ENCODE measurements around the gene FRMD6. TPM values are rescaled to one million over a fixed set of nuclear protein-coding genes. Genes with fewer than 3 reads are reported as not detected.

The FRMD6 gene
- total and polyA plus RNA-seq, 9 of the 15 experiments (the other 6 are each of a cell fraction or from before 2014, with no cell fraction given), result 0.11 to 0.92 (median 0.53) TPM

- H3K4me2 ChIP-seq (ENCODE audit: insufficient read depth, low read length), result no peak overlapping the region
- no peak for TF ChIP-seq SNRNP70 (optimal IDR thresholded peaks at IDR 0.05; ENCODE audit: low read depth, low read length)
- TF ChIP-seq SMAD4 (CRISPR knock-in tag; conservative IDR thresholded peaks at IDR 0.05), result no peak
- no peak for TF ChIP-seq TARDBP (IDR thresholded peaks at IDR 0.05)
- TF ChIP-seq L3MBTL2 (IDR thresholded peaks at IDR 0.05), result no peak
- TF ChIP-seq FOXJ2 (tag; IDR thresholded peaks at IDR 0.05), result no peak
- TF ChIP-seq ZKSCAN8 (CRISPR knock-in tag; IDR thresholded peaks at IDR 0.05), result no peak
- no peak for TF ChIP-seq KDM1A (IDR thresholded peaks at IDR 0.05)
- TF ChIP-seq ADNP (tag; IDR thresholded peaks at IDR 0.05), result no peak
- intact Hi-C loops (cut with micrococcal nuclease) (no loop called here), in situ Hi-C loops (cut with MboI) (no loop called here)
- FAIRE-seq, result no peak
- no peaks in the 10 kb centered on the region for H3K27me3 ChIP-seq (ENCODE audit: control insufficient read depth in 2 of 2, insufficient read depth in 2 of 2, low read length in 2 of 2)
- CTCF ChIA-PET (ENCODE audit: low intra/inter-chr PET ratio), result no interaction called here
- H3K4me1 ChIP-seq (replicated peaks in 1 of 2; ENCODE audit: control insufficient read depth in 2 of 2, insufficient read depth in 2 of 2, low read length in 2 of 2), result no peaks in the 10 kb centered on the region
- no peak overlapping the region for H3K9ac ChIP-seq (ENCODE audit: insufficient read depth in 1 of 2, low read depth in 2 of 2, low read length in 2 of 2)
- POLR2A ChIA-PET, result no interaction called here
- H4K20me1 ChIP-seq (replicated peaks; ENCODE audit: control insufficient read depth, insufficient read depth, low read length), result no peaks in the 10 kb centered on the region
- 0% methylated on average over 1 of the region's 1 CpG for WGBS (ENCODE audit: insufficient coverage, low coverage, missing lambda C conversion rate)
- no peak for ATAC-seq
- H3K4me3 ChIP-seq, result no peak overlapping the region
- no peak for DNase-seq (ENCODE audit: extremely low read depth in 1 of 4, low spot score in 3 of 4)
- H3K27ac ChIP-seq (ENCODE audit: extremely low read depth, low read depth, low read length), result no peak overlapping the region
- no peaks in the 10 kb centered on the region for H3K36me3 ChIP-seq (ENCODE audit: control insufficient read depth, insufficient read depth, low read length)
- no peaks in the 10 kb centered on the region for H3K79me2 ChIP-seq (ENCODE audit: control insufficient read depth, insufficient read depth, low read length)
- no peaks in the 10 kb centered on the region for H3K9me3 ChIP-seq (replicated peaks; ENCODE audit: control insufficient read depth, insufficient read depth, low read depth, low read length)
- no peak overlapping the region for H2AFZ ChIP-seq (ENCODE audit: low read depth, low read length)
- BruUV-seq (replicated peaks), result no TSS peak
- no peaks in the 10 kb centered on the region for H3K9me1 ChIP-seq (ENCODE audit: control insufficient read depth, insufficient read depth, low read length)
These were observed 39.5 kb downstream of the FRMD6 start for GRCh38 chr14:51691176-51691575.

GRCh38 chr14:51692646-51693045, 40.9 kb downstream of the FRMD6 start:
- Histone ChIP-seq H3K9me1 (ENCODE audit: control insufficient read depth, insufficient read depth, low read length) (no peaks in the 10 kb centered on the region), H3K27me3 (ENCODE audit: control insufficient read depth in 2 of 2, insufficient read depth in 2 of 2, low read length in 2 of 2) (no peaks in the 10 kb centered on the region), H3K9me3 (replicated peaks; ENCODE audit: control insufficient read depth, insufficient read depth, low read depth, low read length) (no peaks in the 10 kb centered on the region), H3K4me3 (no peak overlapping the region), H3K4me2 (ENCODE audit: insufficient read depth, low read length) (no peak overlapping the region), H3K79me2 (ENCODE audit: control insufficient read depth, insufficient read depth, low read length) (no peaks in the 10 kb centered on the region), H3K27ac (ENCODE audit: extremely low read depth, low read depth, low read length) (no peak overlapping the region), H3K36me3 (ENCODE audit: control insufficient read depth, insufficient read depth, low read length) (no peaks in the 10 kb centered on the region), H4K20me1 (replicated peaks; ENCODE audit: control insufficient read depth, insufficient read depth, low read length) (no peaks in the 10 kb centered on the region), H3K4me1 (replicated peaks in 1 of 2; ENCODE audit: control insufficient read depth in 2 of 2, insufficient read depth in 2 of 2, low read length in 2 of 2) (no peaks in the 10 kb centered on the region), H2AFZ (ENCODE audit: low read depth, low read length) (no peak overlapping the region), H3K9ac (ENCODE audit: insufficient read depth in 1 of 2, low read depth in 2 of 2, low read length in 2 of 2) (no peak overlapping the region)
- in situ Hi-C loops (cut with MboI), result no loop called here
- no peak for FAIRE-seq
- ATAC-seq, result no peak
- ChIA-PET POLR2A (no interaction called here), CTCF (ENCODE audit: low intra/inter-chr PET ratio) (no interaction called here)
- intact Hi-C loops (cut with micrococcal nuclease), result no loop called here
- WGBS (ENCODE audit: insufficient coverage, low coverage, missing lambda C conversion rate), result 0% methylated on average over 3 of the region's 3 CpGs
- BruUV-seq (replicated peaks), result no TSS peak
- DNase-seq (ENCODE audit: extremely low read depth in 1 of 4, low spot score in 3 of 4), result no peak
- TF ChIP-seq ZBTB11 (CRISPR knock-in tag; IDR thresholded peaks at IDR 0.05), result no peak
- TF ChIP-seq CXXC5 (CRISPR knock-in tag; IDR thresholded peaks at IDR 0.05), result no peak
- no peak for TF ChIP-seq KDM4B (IDR thresholded peaks at IDR 0.05; ENCODE audit: borderline replicate concordance in 2 of 2, low read depth in 1 of 2)
- no peak for TF ChIP-seq ARHGAP35 (IDR thresholded peaks at IDR 0.05; ENCODE audit: partially characterized antibody)
- no peak for TF ChIP-seq ZNF830 (CRISPR knock-in tag; IDR thresholded peaks at IDR 0.05)
- no peak for TF ChIP-seq KLF13 (tag; IDR thresholded peaks at IDR 0.05; ENCODE audit: borderline replicate concordance, low read depth)
- no peak for TF ChIP-seq NCOA2 (IDR thresholded peaks at IDR 0.05; ENCODE audit: partially characterized antibody in 2 of 2)
- no peak for TF ChIP-seq MECOM (CRISPR knock-in tag; IDR thresholded peaks at IDR 0.05)
